B cell (primary cell): ENCODE measurements around the gene CFAP161.

Experiments
- EZH2 ChIP-seq: IDR thresholded peaks from 2 replicates; pipeline ENCODE4 v1.6.1; 2012; ENCODE audit warnings: borderline replicate concordance, low read depth, mild to moderate bottlenecking, moderate library complexity, low read length; ENCODE audit not compliant: insufficient read depth, poor library complexity, severe bottlenecking
- TF ChIP-seq, protein P1 (sequence below): fragments of 200-600 bp; IDR thresholded peaks from one replicate; pipeline ENCODE4 v1.8.0; 2022; ENCODE audit warnings: antibody characterized with exemption, mild to moderate bottlenecking

- TF ChIP-seq EZH2 = no peak
- TF ChIP-seq, protein P1, sequence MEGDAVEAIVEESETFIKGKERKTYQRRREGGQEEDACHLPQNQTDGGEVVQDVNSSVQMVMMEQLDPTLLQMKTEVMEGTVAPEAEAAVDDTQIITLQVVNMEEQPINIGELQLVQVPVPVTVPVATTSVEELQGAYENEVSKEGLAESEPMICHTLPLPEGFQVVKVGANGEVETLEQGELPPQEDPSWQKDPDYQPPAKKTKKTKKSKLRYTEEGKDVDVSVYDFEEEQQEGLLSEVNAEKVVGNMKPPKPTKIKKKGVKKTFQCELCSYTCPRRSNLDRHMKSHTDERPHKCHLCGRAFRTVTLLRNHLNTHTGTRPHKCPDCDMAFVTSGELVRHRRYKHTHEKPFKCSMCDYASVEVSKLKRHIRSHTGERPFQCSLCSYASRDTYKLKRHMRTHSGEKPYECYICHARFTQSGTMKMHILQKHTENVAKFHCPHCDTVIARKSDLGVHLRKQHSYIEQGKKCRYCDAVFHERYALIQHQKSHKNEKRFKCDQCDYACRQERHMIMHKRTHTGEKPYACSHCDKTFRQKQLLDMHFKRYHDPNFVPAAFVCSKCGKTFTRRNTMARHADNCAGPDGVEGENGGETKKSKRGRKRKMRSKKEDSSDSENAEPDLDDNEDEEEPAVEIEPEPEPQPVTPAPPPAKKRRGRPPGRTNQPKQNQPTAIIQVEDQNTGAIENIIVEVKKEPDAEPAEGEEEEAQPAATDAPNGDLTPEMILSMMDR = no peak
These were observed 48.8 kb downstream of the CFAP161 start for GRCh38 chr15:81182756-81183438.
